ENCODE results near the gene PPP5C. TPM values are rescaled to one million over a fixed set of nuclear protein-coding genes. Genes with fewer than 3 reads are reported as not detected.

The PPP5C gene
- total and polyA plus RNA-seq, 9 of the 15 experiments (the other 6 are each of a cell fraction or from before 2014, with no cell fraction given) = 1.9 to 166 (median 108) TPM

- ATAC-seq (no peak), FAIRE-seq (no peak), DNase-seq (ENCODE audit: extremely low read depth in 1 of 4, low spot score in 3 of 4) (no peak)
- CTCF ChIA-PET (ENCODE audit: low intra/inter-chr PET ratio) = no interaction called here
- no TSS peak for BruUV-seq (replicated peaks)
- in situ Hi-C loops (cut with MboI) = loop anchor here (5.0 kb wide), 1 partner anchor 102 kb away; no protein-coding TSS in a partner anchor
- WGBS (ENCODE audit: insufficient coverage, low coverage, missing lambda C conversion rate) = 98% methylated on average over 11 of the region's 11 CpGs
- no peaks in the 10 kb centered on the region for H3K9me3 ChIP-seq (replicated peaks; ENCODE audit: control insufficient read depth, insufficient read depth, low read depth, low read length)
- H3K27me3 ChIP-seq (ENCODE audit: control insufficient read depth in 2 of 2, insufficient read depth in 2 of 2, low read length in 2 of 2) = no peaks in the 10 kb centered on the region
- peaks cover 88% of the 10 kb centered on the region for H3K36me3 ChIP-seq (ENCODE audit: control insufficient read depth, insufficient read depth, low read length)
- peaks cover 0 to 3% of the 10 kb centered on the region in 2 experiments; a peak in 2 of 5 replicates for H3K4me1 ChIP-seq (replicated peaks in 1 of 2; ENCODE audit: control insufficient read depth in 2 of 2, insufficient read depth in 2 of 2, low read length in 2 of 2)
- H3K27ac ChIP-seq (ENCODE audit: extremely low read depth, low read depth, low read length) = no peak overlapping the region
- no peak overlapping the region for H3K4me2 ChIP-seq (ENCODE audit: insufficient read depth, low read length)
- H3K79me2 ChIP-seq (ENCODE audit: control insufficient read depth, insufficient read depth, low read length) = 0 out of 3 replicates have a peak, but pooled peaks cover 3% of the 10 kb centered on the region
- H3K9me1 ChIP-seq (ENCODE audit: control insufficient read depth, insufficient read depth, low read length) = no peaks in the 10 kb centered on the region
- intact Hi-C loops (cut with micrococcal nuclease) = no loop called here
- no peak overlapping the region for H2AFZ ChIP-seq (ENCODE audit: low read depth, low read length)
- no peak overlapping the region for H3K4me3 ChIP-seq
- POLR2A ChIA-PET = no interaction called here
- H4K20me1 ChIP-seq (replicated peaks; ENCODE audit: control insufficient read depth, insufficient read depth, low read length) = no peaks in the 10 kb centered on the region; the same call in 1 of the 2 replicates
- TF ChIP-seq AFF1 (IDR thresholded peaks at IDR 0.05; ENCODE audit: low read depth in 1 of 2, partially characterized antibody in 2 of 2) (no peak), NFYB (IDR thresholded peaks at IDR 0.05; ENCODE audit: extremely low read depth, insufficient read length) (no peak), ZNF583 (CRISPR knock-in tag; IDR thresholded peaks at IDR 0.05) (no peak), TAF1 (IDR thresholded peaks at IDR 0.05; ENCODE audit: control insufficient read depth, extremely low read depth, insufficient read depth, low read length, severe bottlenecking) (no peak), SIN3B (IDR thresholded peaks at IDR 0.05; ENCODE audit: low read depth) (no peak)
- no peak overlapping the region for H3K9ac ChIP-seq (ENCODE audit: insufficient read depth in 1 of 2, low read depth in 2 of 2, low read length in 2 of 2)
These were observed 37.5 kb downstream of the PPP5C start for GRCh38 chr19:46384396-46384795.
